ENCODE data around the gene SERINC2. TPM values are rescaled to one million over a fixed set of nuclear protein-coding genes. Genes with fewer than 3 reads are reported as not detected.

SERINC2 gene
- total and polyA plus RNA-seq, 9 of the 15 experiments (the other 6 are each of a cell fraction or from before 2014, with no cell fraction given), result 0.07 to 1.2 (median 0.70) TPM; not detected in 2

DNA sequence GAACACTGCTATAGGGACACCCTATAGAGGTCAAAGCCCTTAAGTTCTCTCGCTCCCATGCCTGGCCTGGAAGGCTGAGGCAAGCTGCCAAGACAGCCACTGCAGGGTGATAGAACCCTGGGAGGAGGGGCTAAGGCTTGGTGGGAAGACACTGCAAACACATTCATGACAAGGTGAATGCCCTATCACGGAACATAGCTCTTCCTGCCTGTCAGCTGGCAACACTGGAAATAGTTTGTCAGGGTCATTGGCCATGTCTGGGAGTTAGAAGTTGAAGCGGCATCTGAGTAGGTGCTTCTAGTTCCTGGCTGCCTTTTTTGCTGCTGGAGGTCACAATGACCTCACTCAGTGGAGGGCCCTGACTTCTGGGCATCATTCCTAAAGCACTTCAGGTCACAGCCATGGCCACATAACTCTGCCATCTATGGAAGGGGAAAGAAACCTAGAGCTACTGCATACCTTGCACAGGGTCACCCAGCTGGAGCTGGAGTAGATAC, 44.4 kb upstream of the SERINC2 start:
- Histone ChIP-seq H3K9me1 (ENCODE audit: control insufficient read depth, insufficient read depth, low read length) (no peaks in the 10 kb centered on the region), H3K79me2 (ENCODE audit: control insufficient read depth, insufficient read depth, low read length) (no peaks in the 10 kb centered on the region), H4K20me1 (replicated peaks; ENCODE audit: control insufficient read depth, insufficient read depth, low read length) (0 out of 2 replicates have a peak, but pooled peaks cover 3% of the 10 kb centered on the region), H3K4me3 (no peak overlapping the region), H3K36me3 (ENCODE audit: control insufficient read depth, insufficient read depth, low read length) (peaks cover 31% of the 10 kb centered on the region), H3K27me3 (ENCODE audit: control insufficient read depth in 2 of 2, insufficient read depth in 2 of 2, low read length in 2 of 2) (no peaks in the 10 kb centered on the region), H3K27ac (ENCODE audit: extremely low read depth, low read depth, low read length) (no peak overlapping the region), H3K9me3 (replicated peaks; ENCODE audit: control insufficient read depth, insufficient read depth, low read depth, low read length) (no peaks in the 10 kb centered on the region), H3K9ac (ENCODE audit: insufficient read depth in 1 of 2, low read depth in 2 of 2, low read length in 2 of 2) (no peak overlapping the region; a peak in 1 of 4 replicates), H3K4me1 (replicated peaks in 1 of 2; ENCODE audit: control insufficient read depth in 2 of 2, insufficient read depth in 2 of 2, low read length in 2 of 2) (peaks cover 18 to 21% of the 10 kb centered on the region in 2 experiments), H2AFZ (ENCODE audit: low read depth, low read length) (no peak overlapping the region), H3K4me2 (ENCODE audit: insufficient read depth, low read length) (no peak overlapping the region)
- no TSS peak for BruUV-seq (replicated peaks)
- 28% methylated on average over 3 of the region's 3 CpGs for WGBS (ENCODE audit: insufficient coverage, low coverage, missing lambda C conversion rate)
- ChIA-PET CTCF (ENCODE audit: low intra/inter-chr PET ratio) (no interaction called here), POLR2A (interaction anchor here (0.6 to 0.9 kb wide), 3 partner anchors 26 to 919 kb away, joined by 3 read pairs; no protein-coding TSS in a partner anchor)
- in situ Hi-C loops (cut with MboI) (no loop called here), intact Hi-C loops (cut with micrococcal nuclease) (no loop called here)
- FAIRE-seq (peak; percentile 60), DNase-seq (ENCODE audit: extremely low read depth in 1 of 4, low spot score in 3 of 4) (peak; percentile 40 to 69 (median 46)), ATAC-seq (peak; percentile 53)
- TF ChIP-seq MAFK (IDR thresholded peaks at IDR 0.05; ENCODE audit: low read length), result no peak
- no peak for TF ChIP-seq ETV5 (CRISPR knock-in tag; IDR thresholded peaks at IDR 0.05; ENCODE audit: low read depth)
- TF ChIP-seq MTA3 (IDR thresholded peaks at IDR 0.05; ENCODE audit: borderline replicate concordance), result no peak
- TF ChIP-seq PKNOX1 (IDR thresholded peaks at IDR 0.05), result peak; percentile 31; the same call in 1 of the 2 replicates
- TF ChIP-seq ZBTB33 (CRISPR knock-in tag; IDR thresholded peaks at IDR 0.05), result no peak
- TF ChIP-seq, protein P1, sequence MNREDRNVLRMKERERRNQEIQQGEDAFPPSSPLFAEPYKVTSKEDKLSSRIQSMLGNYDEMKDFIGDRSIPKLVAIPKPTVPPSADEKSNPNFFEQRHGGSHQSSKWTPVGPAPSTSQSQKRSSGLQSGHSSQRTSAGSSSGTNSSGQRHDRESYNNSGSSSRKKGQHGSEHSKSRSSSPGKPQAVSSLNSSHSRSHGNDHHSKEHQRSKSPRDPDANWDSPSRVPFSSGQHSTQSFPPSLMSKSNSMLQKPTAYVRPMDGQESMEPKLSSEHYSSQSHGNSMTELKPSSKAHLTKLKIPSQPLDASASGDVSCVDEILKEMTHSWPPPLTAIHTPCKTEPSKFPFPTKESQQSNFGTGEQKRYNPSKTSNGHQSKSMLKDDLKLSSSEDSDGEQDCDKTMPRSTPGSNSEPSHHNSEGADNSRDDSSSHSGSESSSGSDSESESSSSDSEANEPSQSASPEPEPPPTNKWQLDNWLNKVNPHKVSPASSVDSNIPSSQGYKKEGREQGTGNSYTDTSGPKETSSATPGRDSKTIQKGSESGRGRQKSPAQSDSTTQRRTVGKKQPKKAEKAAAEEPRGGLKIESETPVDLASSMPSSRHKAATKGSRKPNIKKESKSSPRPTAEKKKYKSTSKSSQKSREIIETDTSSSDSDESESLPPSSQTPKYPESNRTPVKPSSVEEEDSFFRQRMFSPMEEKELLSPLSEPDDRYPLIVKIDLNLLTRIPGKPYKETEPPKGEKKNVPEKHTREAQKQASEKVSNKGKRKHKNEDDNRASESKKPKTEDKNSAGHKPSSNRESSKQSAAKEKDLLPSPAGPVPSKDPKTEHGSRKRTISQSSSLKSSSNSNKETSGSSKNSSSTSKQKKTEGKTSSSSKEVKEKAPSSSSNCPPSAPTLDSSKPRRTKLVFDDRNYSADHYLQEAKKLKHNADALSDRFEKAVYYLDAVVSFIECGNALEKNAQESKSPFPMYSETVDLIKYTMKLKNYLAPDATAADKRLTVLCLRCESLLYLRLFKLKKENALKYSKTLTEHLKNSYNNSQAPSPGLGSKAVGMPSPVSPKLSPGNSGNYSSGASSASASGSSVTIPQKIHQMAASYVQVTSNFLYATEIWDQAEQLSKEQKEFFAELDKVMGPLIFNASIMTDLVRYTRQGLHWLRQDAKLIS (CRISPR knock-in tag; IDR thresholded peaks at IDR 0.05), result no peak
- TF ChIP-seq BRD9 (IDR thresholded peaks at IDR 0.05; ENCODE audit: low read depth, partially characterized antibody), result no peak
- TF ChIP-seq HDAC3 (IDR thresholded peaks at IDR 0.05; ENCODE audit: borderline replicate concordance, partially characterized antibody), result no peak
- no peak for TF ChIP-seq SREBF2 (CRISPR knock-in tag; IDR thresholded peaks at IDR 0.05)
- TF ChIP-seq, protein P2, sequence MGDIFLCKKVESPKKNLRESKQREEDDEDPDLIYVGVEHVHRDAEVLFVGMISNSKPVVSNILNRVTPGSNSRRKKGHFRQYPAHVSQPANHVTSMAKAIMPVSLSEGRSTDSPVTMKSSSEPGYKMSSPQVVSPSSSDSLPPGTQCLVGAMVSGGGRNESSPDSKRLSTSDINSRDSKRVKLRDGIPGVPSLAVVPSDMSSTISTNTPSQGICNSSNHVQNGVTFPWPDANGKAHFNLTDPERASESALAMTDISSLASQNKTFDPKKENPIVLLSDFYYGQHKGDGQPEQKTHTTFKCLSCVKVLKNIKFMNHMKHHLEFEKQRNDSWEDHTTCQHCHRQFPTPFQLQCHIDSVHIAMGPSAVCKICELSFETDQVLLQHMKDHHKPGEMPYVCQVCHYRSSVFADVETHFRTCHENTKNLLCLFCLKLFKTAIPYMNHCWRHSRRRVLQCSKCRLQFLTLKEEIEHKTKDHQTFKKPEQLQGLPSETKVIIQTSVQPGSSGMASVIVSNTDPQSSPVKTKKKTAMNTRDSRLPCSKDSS (IDR thresholded peaks at IDR 0.05; ENCODE audit: low read depth, partially characterized antibody), result no peak
- TF ChIP-seq ESRRA (IDR thresholded peaks at IDR 0.05; ENCODE audit: borderline replicate concordance, low read depth), result peak; percentile 86
- no peak for TF ChIP-seq E2F3 (CRISPR knock-in tag; IDR thresholded peaks at IDR 0.05)
- TF ChIP-seq CTBP1 (IDR thresholded peaks at IDR 0.05; ENCODE audit: borderline replicate concordance), result peak; percentile 6; the same call in 1 of the 2 replicates
- no peak for TF ChIP-seq ETV1 (tag; conservative IDR thresholded peaks at IDR 0.05; ENCODE audit: low read depth)

Measured in K562 (cell line).